OCI-LY7 (cell line): ENCODE measurements around the gene TBX15. TPM values are rescaled to one million over a fixed set of nuclear protein-coding genes. Genes with fewer than 3 reads are reported as not detected.

Experiments
- BruUV-seq: library from RNA; stranded (reverse); fragments of 400-500 nt; replicated peaks from 2 replicates; lab custom pipeline; 2021; lab: Mats Ljungman, UMichigan
- CTCF ChIA-PET: fragments of 300-600 bp; sonication (Branson Sonifier 250); formaldehyde crosslinking; loops from one replicate; lab custom pipeline; 2022; ENCODE audit warnings: antibody characterized with exemption; ENCODE audit not compliant: unreplicated experiment; lab: Charles Lee
- POLR2A ChIA-PET: fragments of 300-600 bp; sonication (Branson Sonifier 250); formaldehyde crosslinking; loops from one replicate; lab custom pipeline; 2022; ENCODE audit warnings: antibody characterized with exemption; lab: Charles Lee
- DNase-seq: peaks from one replicate; pipeline ENCODE4 v3.0.0-alpha.2; 2015; ENCODE audit warnings: low spot score
- H2AFZ ChIP-seq: fragments of 200-600 bp; sonication (generic), shearing (Covaris generic); 2 replicates; pipeline ENCODE4 v1.6.1; 2014; ENCODE audit warnings: mild to moderate bottlenecking, antibody characterized with exemption, low read length, moderate library complexity
- H3K27ac ChIP-seq: fragments of 200-600 bp; sonication (generic); 2 replicates; pipeline ENCODE4 v1.5.1; 2014; ENCODE audit warnings: mixed run types, low read depth, mild to moderate bottlenecking, moderate library complexity, low read length, inconsistent platforms; ENCODE audit not compliant: poor library complexity, severe bottlenecking
- H3K36me3 ChIP-seq: fragments of 200-600 bp; sonication (generic); 2 replicates; pipeline ENCODE4 v1.6.1; 2014; ENCODE audit warnings: mild to moderate bottlenecking, antibody characterized with exemption, low read length, moderate library complexity, mixed read lengths; ENCODE audit not compliant: insufficient read depth
- H3K4me1 ChIP-seq: fragments of 200-600 bp; sonication (generic); 2 replicates; pipeline ENCODE4 v1.5.1; 2014; ENCODE audit warnings: mild to moderate bottlenecking, low read length; ENCODE audit not compliant: insufficient read depth, poor library complexity, severe bottlenecking
- H3K4me2 ChIP-seq: fragments of 200-600 bp; sonication (generic); 2 replicates; pipeline ENCODE4 v1.6.1; 2014; ENCODE audit warnings: mild to moderate bottlenecking, low read length
- H3K4me3 ChIP-seq: fragments of 200-600 bp; sonication (generic); 2 replicates; pipeline ENCODE4 v1.5.1; 2014; ENCODE audit warnings: mild to moderate bottlenecking, low read depth, low read length; ENCODE audit not compliant: poor library complexity, severe bottlenecking
- H3K79me2 ChIP-seq: fragments of 200-600 bp; sonication (generic); 2 replicates; pipeline ENCODE4 v1.6.1; 2016; ENCODE audit warnings: low read depth, mild to moderate bottlenecking, low read length, moderate library complexity, mixed read lengths; ENCODE audit not compliant: insufficient read depth
- H3K9me2 ChIP-seq: fragments of 200-600 bp; sonication (generic); 2 replicates; pipeline ENCODE4 v1.6.1; 2016; ENCODE audit warnings: mild to moderate bottlenecking, low read length, mixed read lengths; ENCODE audit not compliant: insufficient read depth
- H3K9me3 ChIP-seq: fragments of 200-600 bp; sonication (generic); 2 replicates; pipeline ENCODE4 v1.6.1; 2014; ENCODE audit warnings: mild to moderate bottlenecking, mixed run types, low read length, mixed read lengths
- H4K20me1 ChIP-seq: fragments of 200-600 bp; sonication (generic); 2 replicates; pipeline ENCODE4 v1.6.1; 2014; ENCODE audit warnings: mild to moderate bottlenecking, antibody characterized with exemption, low read length, moderate library complexity, mixed read lengths; ENCODE audit not compliant: insufficient read depth
- EZH2phosphoT487 ChIP-seq: fragments of 200-600 bp; sonication (generic); IDR thresholded peaks from 2 replicates; pipeline ENCODE4 v1.6.1; 2018; ENCODE audit warnings: low read depth, borderline replicate concordance, mild to moderate bottlenecking, mixed run types, antibody characterized with exemption, low read length, moderate library complexity, mixed read lengths
- intact Hi-C: fragments of 100-400 bp; cut with micrococcal nuclease; formaldehyde crosslinking; loops from one replicate; pipeline ENCODE4 v1.10.0; 2022; ENCODE audit not compliant: unreplicated experiment
- total RNA-seq, 2 experiments: library from RNA; depleted of rRNA in 1 of 2; stranded (reverse); fragments of >200 nt in 1 of 2; shearing (Covaris generic) in 1 of 2; gene quantifications; 2 replicates each; pipeline ENCODE4 v1.2.3, GENCODE V29; 2014 to 2022
- TF ChIP-seq, protein P1 (sequence below): fragments of 200-600 bp; sonication (generic); conservative IDR thresholded peaks from 2 replicates; pipeline ENCODE4 v1.5.1; 2014; ENCODE audit warnings: mild to moderate bottlenecking, antibody characterized with exemption, low read length, moderate library complexity, mixed read lengths

Gene TBX15
- total RNA-seq, 2 experiments from 2014 or later: 0.22 TPM; not detected in 1

DNA sequence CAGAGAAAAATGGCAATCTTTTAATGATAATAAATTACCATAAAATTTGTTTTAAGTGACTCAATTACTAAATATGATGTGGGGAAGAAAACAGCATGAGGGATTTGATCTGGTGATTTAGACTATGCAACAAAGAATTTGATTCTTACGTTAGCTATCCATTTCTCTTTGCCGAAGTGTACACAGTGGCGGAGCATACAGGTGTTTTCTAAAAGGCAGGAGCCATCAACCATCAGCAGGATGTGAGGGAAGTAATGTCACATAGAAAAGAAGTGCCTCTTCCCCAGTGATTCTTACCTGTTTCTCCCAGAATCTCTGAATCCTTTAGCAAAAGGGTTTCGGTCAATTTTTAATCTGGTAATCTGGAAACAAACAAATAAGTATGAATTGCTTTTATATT is 74.3 kb downstream of the TBX15 start:
- Histone ChIP-seq H3K4me3 (no peak overlapping the region), H2AFZ (no peak overlapping the region), H3K36me3 (no peaks in the 10 kb centered on the region), H3K79me2 (no peaks in the 10 kb centered on the region), H3K9me3 (no peaks in the 10 kb centered on the region), H3K4me2 (no peak overlapping the region), H3K9me2 (no peaks in the 10 kb centered on the region), H3K4me1 (peaks cover 10% of the 10 kb centered on the region), H4K20me1 (no peaks in the 10 kb centered on the region), H3K27ac (no peak overlapping the region)
- TF ChIP-seq, protein P1, sequence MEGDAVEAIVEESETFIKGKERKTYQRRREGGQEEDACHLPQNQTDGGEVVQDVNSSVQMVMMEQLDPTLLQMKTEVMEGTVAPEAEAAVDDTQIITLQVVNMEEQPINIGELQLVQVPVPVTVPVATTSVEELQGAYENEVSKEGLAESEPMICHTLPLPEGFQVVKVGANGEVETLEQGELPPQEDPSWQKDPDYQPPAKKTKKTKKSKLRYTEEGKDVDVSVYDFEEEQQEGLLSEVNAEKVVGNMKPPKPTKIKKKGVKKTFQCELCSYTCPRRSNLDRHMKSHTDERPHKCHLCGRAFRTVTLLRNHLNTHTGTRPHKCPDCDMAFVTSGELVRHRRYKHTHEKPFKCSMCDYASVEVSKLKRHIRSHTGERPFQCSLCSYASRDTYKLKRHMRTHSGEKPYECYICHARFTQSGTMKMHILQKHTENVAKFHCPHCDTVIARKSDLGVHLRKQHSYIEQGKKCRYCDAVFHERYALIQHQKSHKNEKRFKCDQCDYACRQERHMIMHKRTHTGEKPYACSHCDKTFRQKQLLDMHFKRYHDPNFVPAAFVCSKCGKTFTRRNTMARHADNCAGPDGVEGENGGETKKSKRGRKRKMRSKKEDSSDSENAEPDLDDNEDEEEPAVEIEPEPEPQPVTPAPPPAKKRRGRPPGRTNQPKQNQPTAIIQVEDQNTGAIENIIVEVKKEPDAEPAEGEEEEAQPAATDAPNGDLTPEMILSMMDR: no peak
- TF ChIP-seq EZH2phosphoT487: no peak
- DNase-seq: no peak
- ChIA-PET POLR2A (no interaction called here), CTCF (no interaction called here)
- BruUV-seq: no TSS peak
- intact Hi-C loops: no loop called here

GRCh38 chr1:118912574-118912973 is 75.6 kb downstream of the TBX15 start:
- H3K9me3 ChIP-seq: no peaks in the 10 kb centered on the region
- no peaks in the 10 kb centered on the region for H3K36me3 ChIP-seq
- H2AFZ ChIP-seq: no peak overlapping the region
- CTCF ChIA-PET: no interaction called here
- DNase-seq: no peak
- no peak overlapping the region for H3K27ac ChIP-seq
- POLR2A ChIA-PET: no interaction called here
- H3K4me1 ChIP-seq: no peaks in the 10 kb centered on the region
- no peak for TF ChIP-seq EZH2phosphoT487
- TF ChIP-seq, protein P1: no peak
- H3K4me3 ChIP-seq: no peak overlapping the region
- no peaks in the 10 kb centered on the region for H4K20me1 ChIP-seq
- no peaks in the 10 kb centered on the region for H3K79me2 ChIP-seq
- H3K4me2 ChIP-seq: no peak overlapping the region
- H3K9me2 ChIP-seq: no peaks in the 10 kb centered on the region
- intact Hi-C loops: no loop called here
- no TSS peak for BruUV-seq

DNA sequence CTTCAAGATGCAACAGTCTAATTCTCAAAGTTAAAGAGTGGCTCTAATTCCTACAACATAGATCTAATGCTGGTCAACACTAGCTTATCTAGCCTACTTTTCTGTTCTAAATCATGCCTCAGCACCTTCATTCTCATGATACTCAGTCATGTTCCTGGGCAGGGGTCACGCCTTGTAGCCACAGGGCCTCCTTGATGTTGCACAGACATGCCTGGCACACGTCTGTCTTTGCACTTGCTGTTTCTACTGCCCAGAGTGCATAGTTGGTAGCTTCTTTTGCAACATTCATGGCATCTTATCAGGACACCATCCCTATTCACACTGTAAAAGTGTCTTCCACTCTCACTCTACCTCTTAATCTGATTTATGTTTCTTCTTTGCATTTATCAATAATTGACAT is 76.6 kb downstream of the TBX15 start:
- Histone ChIP-seq H4K20me1 (no peaks in the 10 kb centered on the region), H3K79me2 (no peaks in the 10 kb centered on the region), H2AFZ (no peak overlapping the region), H3K9me2 (no peaks in the 10 kb centered on the region), H3K4me2 (no peak overlapping the region), H3K36me3 (no peaks in the 10 kb centered on the region), H3K4me1 (no peaks in the 10 kb centered on the region), H3K9me3 (no peaks in the 10 kb centered on the region), H3K27ac (no peak overlapping the region), H3K4me3 (no peak overlapping the region)
- BruUV-seq: no TSS peak
- ChIA-PET CTCF (no interaction called here), POLR2A (no interaction called here)
- TF ChIP-seq, protein P1: no peak
- no peak for TF ChIP-seq EZH2phosphoT487
- no peak for DNase-seq
- intact Hi-C loops: no loop called here
